K562 (cell line): Measurements from ENCODE around the gene HTR1D. TPM values are rescaled to one million over a fixed set of nuclear protein-coding genes. Genes with fewer than 3 reads are reported as not detected.
"Not testable (repeated sequence)": the region's sequence is repeated elsewhere in the genome, so short reads cannot be mapped to it uniquely, and the experiment has no call there.

Experiments used
- ATAC-seq: fragments of 200-7000 bp; cut with Tn5 transposase; 3 replicates; pipeline ENCODE4 v1.9.1; 2020; ENCODE audit warnings: moderate library complexity
- BruUV-seq: library from RNA; stranded (reverse); fragments of 400-500 nt; replicated peaks from 2 replicates; lab custom pipeline; 2021; lab: Mats Ljungman, UMichigan
- CTCF ChIA-PET: fragments of 300-600 bp; formaldehyde crosslinking; extraction: SDS; loops from one replicate; lab custom pipeline; 2021; ENCODE audit warnings: low intra/inter-chr PET ratio; lab: Yijun Ruan, JAX
- POLR2A ChIA-PET: fragments of 300-600, 350-650 bp; sonication (Branson Sonifier 250); formaldehyde crosslinking; extraction: SDS; loops from one replicate; lab custom pipeline; 2021; ENCODE audit warnings: antibody characterized with exemption, inconsistent platforms; lab: Yijun Ruan, JAX
- DNase-seq, 4 experiments: peaks; one replicate each; pipeline versions ENCODE4 v3.0.0 to v3.0.0-alpha.2; 2011 to 2018; ENCODE audit warnings: low spot score in 3 of 4, mixed read lengths in 3 of 4; ENCODE audit errors: extremely low read depth in 1 of 4
- FAIRE-seq: peaks from 2 replicates; lab custom pipeline; 2011; peaks lifted over from hg19 to GRCh38; lab: Jason Lieb, UNC
- H2AFZ ChIP-seq: 2 replicates; pipeline ENCODE4 v1.6.0; 2011; ENCODE audit warnings: low read depth, low read length, control low read depth, inconsistent platforms
- H3K27ac ChIP-seq: fragments of 200-600 bp; 3 replicates; pipeline ENCODE4 v1.8.0; 2011; ENCODE audit warnings: low read depth, mild to moderate bottlenecking, control low read depth, inconsistent platforms, low read length, moderate library complexity, mixed read lengths; ENCODE audit errors: extremely low read depth
- H3K27me3 ChIP-seq, 2 experiments: fragments of 300-600 bp in 1 of 2; 2 replicates in 1 of 2; 3 replicates in 1 of 2; pipeline versions ENCODE4 v1.6.0 to v1.8.0; 2011; ENCODE audit warnings: inconsistent platforms in 2 of 2, low read length in 2 of 2, mild to moderate bottlenecking in 1 of 2, mixed read lengths in 1 of 2, moderate library complexity in 1 of 2; ENCODE audit not compliant: control insufficient read depth in 2 of 2, insufficient read depth in 2 of 2
- H3K36me3 ChIP-seq: fragments of 300-600 bp; 3 replicates; pipeline ENCODE4 v1.8.0; 2011; ENCODE audit warnings: mild to moderate bottlenecking, low read length, inconsistent platforms; ENCODE audit not compliant: control insufficient read depth, insufficient read depth
- H3K4me1 ChIP-seq, 2 experiments: fragments of 200-600 bp in 1 of 2; replicated peaks in 1 of 2; 2 replicates in 1 of 2; 3 replicates in 1 of 2; pipeline versions ENCODE4 v1.5.1 to v1.8.0; 2011; ENCODE audit warnings: inconsistent platforms in 2 of 2, low read length in 2 of 2, mild to moderate bottlenecking in 1 of 2, mixed read lengths in 1 of 2, moderate library complexity in 1 of 2; ENCODE audit not compliant: control insufficient read depth in 2 of 2, insufficient read depth in 2 of 2
- H3K4me2 ChIP-seq: 2 replicates; pipeline ENCODE4 v1.6.1; 2011; ENCODE audit warnings: low read length, control low read depth, inconsistent platforms, mixed read lengths; ENCODE audit not compliant: insufficient read depth
- H3K4me3 ChIP-seq: fragments of 200-600 bp; sonication (generic), shearing (Covaris generic); 2 replicates; pipeline ENCODE4 v1.5.1; 2016; ENCODE audit warnings: control low read depth, inconsistent platforms
- H3K79me2 ChIP-seq: fragments of 200-600 bp; 3 replicates; pipeline ENCODE4 v1.8.0; 2011; ENCODE audit warnings: low read length, inconsistent platforms; ENCODE audit not compliant: control insufficient read depth, insufficient read depth
- H3K9ac ChIP-seq, 2 experiments: 2 replicates each; pipeline versions ENCODE4 v1.6.0 to v1.6.1; 2011; ENCODE audit warnings: low read depth in 2 of 2, low read length in 2 of 2, control low read depth in 1 of 2, inconsistent platforms in 1 of 2, mild to moderate bottlenecking in 1 of 2, mixed read lengths in 1 of 2; ENCODE audit not compliant: insufficient read depth in 1 of 2
- H3K9me1 ChIP-seq: one replicate; pipeline ENCODE4 v1.6.0; 2011; ENCODE audit warnings: inconsistent platforms, mild to moderate bottlenecking, low read length, moderate library complexity; ENCODE audit not compliant: control insufficient read depth, insufficient read depth
- H3K9me3 ChIP-seq: replicated peaks from 2 replicates; pipeline ENCODE4 v1.5.1; 2011; ENCODE audit warnings: low read depth, low read length, inconsistent platforms; ENCODE audit not compliant: control insufficient read depth, insufficient read depth
- H4K20me1 ChIP-seq: replicated peaks from 2 replicates; pipeline ENCODE4 v1.6.1; 2011; ENCODE audit warnings: low read length, inconsistent platforms, mixed read lengths; ENCODE audit not compliant: control insufficient read depth, insufficient read depth
- EGR1 ChIP-seq: fragments of 450-650 bp; conservative IDR thresholded peaks from 2 replicates; pipeline ENCODE4 v1.6.1; 2017; ENCODE audit warnings: mild to moderate bottlenecking
- MAFK ChIP-seq: IDR thresholded peaks from 2 replicates; pipeline ENCODE4 v1.6.1; 2011; ENCODE audit warnings: low read length, improper control_type of control experiment
- MBD1 ChIP-seq: fragments of 250-450 bp; sonication (Bioruptor Pico); IDR thresholded peaks from 2 replicates; pipeline ENCODE4 v1.8.0; 2022; ENCODE audit warnings: inconsistent platforms
- MLLT1 ChIP-seq, 2 experiments: fragments of 450-650 bp; IDR thresholded peaks; 2 replicates each; pipeline ENCODE4 v1.6.1; 2016
- NRF1 ChIP-seq, 2 experiments: fragments of 450-650 bp; IDR thresholded peaks in 1 of 2; conservative IDR thresholded peaks in 1 of 2; 2 replicates each; pipeline ENCODE4 v1.6.1; 2014; ENCODE audit warnings: mild to moderate bottlenecking in 2 of 2
- TAF1 ChIP-seq: IDR thresholded peaks from 2 replicates; pipeline ENCODE4 v1.6.1; 2011; ENCODE audit warnings: mild to moderate bottlenecking, low read length, moderate library complexity; ENCODE audit not compliant: insufficient read depth, control insufficient read depth, severe bottlenecking; ENCODE audit errors: extremely low read depth
- THRAP3 ChIP-seq: fragments of 450-650 bp; IDR thresholded peaks from 2 replicates; pipeline ENCODE4 v1.6.1; 2016; ENCODE audit warnings: mild to moderate bottlenecking, inconsistent platforms, borderline replicate concordance
- ZKSCAN3 ChIP-seq: fragments of 250-450 bp; sonication (Bioruptor Pico); IDR thresholded peaks from 2 replicates; pipeline ENCODE4 v1.4.0; 2020
- ZNF217 ChIP-seq: sonication (generic); formaldehyde crosslinking; IDR thresholded peaks from 2 replicates; pipeline ENCODE4 v1.8.0; 2022; ENCODE audit warnings: mild to moderate bottlenecking, missing genetic modification reagents
- ZNF384 ChIP-seq: IDR thresholded peaks from 2 replicates; pipeline ENCODE4 v1.6.1; 2012; ENCODE audit warnings: low read depth, low read length, improper control_type of control experiment
- WGBS: fragments of 100-300 bp; shearing (Covaris generic); methylation state at CpG from one replicate; pipeline ENCODE4 v1.1.6; 2016; ENCODE audit warnings: low coverage, mixed read lengths; ENCODE audit not compliant: insufficient coverage; ENCODE audit errors: missing lambda C conversion rate; 5-methylcytosine and 5-hydroxymethylcytosine counted together
- in situ Hi-C: fragments of 300-500 bp; cut with MboI; formaldehyde crosslinking; loops from 4 replicates; pipeline ENCODE4 v1.15.0; 2018; ENCODE audit warnings: inconsistent platforms, mixed read lengths
- intact Hi-C: fragments of 100-400 bp; cut with micrococcal nuclease; formaldehyde crosslinking; loops from 2 replicates; pipeline ENCODE4 v1.14.2; 2022
- polyA plus RNA-seq, 8 experiments: library from polyadenylated mRNA; depleted of rRNA in 4 of 8; stranded (reverse) in 5 of 8; unstranded in 3 of 8; fragments of >200 nt; fragmentation: Nextera tagmentation in 2 of 8; fragmentation: Illumina TruSeq in 1 of 8; extraction: Ambion mirVana in 2 of 8; extraction: Trizol in 1 of 8; gene quantifications; 2 replicates each; pipeline versions ENCODE4 v1.2.1 to v1.2.3, GENCODE V29; 2011 to 2014; ENCODE audit warnings: inconsistent platforms in 1 of 8, missing spikeins in 1 of 8
- total RNA-seq, 7 experiments: library from RNA; depleted of rRNA in 6 of 7; stranded (reverse); fragments of >200 nt in 6 of 7; fragmentation: Illumina TruSeq in 2 of 7; extraction: Trizol in 2 of 7; gene quantifications; 2 replicates each; pipeline versions ENCODE4 v1.2.1 to v1.2.3, GENCODE V29; 2011 to 2021; ENCODE audit warnings: low replicate concordance in 1 of 7

The HTR1D gene
- total and polyA plus RNA-seq, 9 of the 15 experiments (the other 6 are each of a cell fraction or from before 2014, with no cell fraction given), result 0.03 to 0.09 (median 0.04) TPM; not detected in 4

GRCh38 chr1:23207733-23208132, 9.6 kb downstream of the HTR1D start:
- POLR2A ChIA-PET, result interaction anchor here (0.9 kb wide), 1 partner anchor 9 kb away, joined by 3 read pairs; no protein-coding TSS in a partner anchor
- CTCF ChIA-PET, ATAC-seq, H3K4me2 ChIP-seq, H3K9ac ChIP-seq, H2AFZ ChIP-seq, H3K79me2 ChIP-seq, intact Hi-C loops, H3K4me1 ChIP-seq, BruUV-seq, H3K4me3 ChIP-seq, H4K20me1 ChIP-seq, H3K27ac ChIP-seq, FAIRE-seq: not testable (repeated sequence)
- TF ChIP-seq ZNF384 (peak; percentile 46; the same call in 1 of the 2 replicates), EGR1 (peak; percentile 70)
- TF ChIP-seq, all 486 proteins: peak for 2; not testable (repeated sequence) for 484
- in situ Hi-C loops, H3K9me1 ChIP-seq, H3K9me3 ChIP-seq, DNase-seq, H3K36me3 ChIP-seq: not testable (repeated sequence)
- H3K27me3 ChIP-seq, result peaks cover 19 to 28% of the 10 kb centered on the region in 2 experiments; a peak in 4 of 5 replicates
- 28% methylated on average over 7 of the region's 8 CpGs for WGBS

GRCh38 chr1:23202263-23202749, 15.0 kb downstream of the HTR1D start:
- in situ Hi-C loops, result no loop called here
- Histone ChIP-seq H3K9me1 (no peaks in the 10 kb centered on the region), H3K4me3 (no peak overlapping the region), H3K79me2 (no peaks in the 10 kb centered on the region), H3K27me3 (peaks cover 16 to 31% of the 10 kb centered on the region in 2 experiments; a peak in 4 of 5 replicates), H4K20me1 (no peaks in the 10 kb centered on the region), H3K9me3 (peaks cover 3% of the 10 kb centered on the region), H3K9ac (no peak overlapping the region), H3K4me1 (no peaks in the 10 kb centered on the region; a peak in 1 of 5 replicates), H3K36me3 (no peaks in the 10 kb centered on the region), H3K4me2 (no peak overlapping the region), H3K27ac (no peak overlapping the region), H2AFZ (no peak overlapping the region)
- ChIA-PET CTCF (no interaction called here), POLR2A (interaction anchor here (0.7 kb wide), 1 partner anchor 575 kb away, joined by 3 read pairs; no protein-coding TSS in a partner anchor)
- DNase-seq (no peak), FAIRE-seq (no peak), ATAC-seq (no peak)
- 5% methylated on average over 3 of the region's 3 CpGs for WGBS
- no TSS peak for BruUV-seq
- intact Hi-C loops, result no loop called here
- TF ChIP-seq TAF1, result no peak
- TF ChIP-seq MAFK, result no peak
- no peak for TF ChIP-seq ZNF217
- TF ChIP-seq NRF1 (conservative IDR thresholded peaks at IDR 0.05 in 1 of 2, IDR thresholded peaks at IDR 0.05 in 1 of 2), result no peak
- no peak for TF ChIP-seq THRAP3
- no peak for TF ChIP-seq ZKSCAN3 (CRISPR knock-in tag)
- TF ChIP-seq MBD1 (CRISPR knock-in tag), result no peak
- TF ChIP-seq MLLT1 (IDR thresholded peaks at IDR 0.05), result no peak
